GM18520 (cell line): ENCODE results near the gene QSOX2.

Experiments used
- ATAC-seq: cut with Tn5 transposase; IDR thresholded peaks from one replicate; pipeline ENCODE4 v1.9.1; 2021; ENCODE audit not compliant: unreplicated experiment

The QSOX2 gene

DNA sequence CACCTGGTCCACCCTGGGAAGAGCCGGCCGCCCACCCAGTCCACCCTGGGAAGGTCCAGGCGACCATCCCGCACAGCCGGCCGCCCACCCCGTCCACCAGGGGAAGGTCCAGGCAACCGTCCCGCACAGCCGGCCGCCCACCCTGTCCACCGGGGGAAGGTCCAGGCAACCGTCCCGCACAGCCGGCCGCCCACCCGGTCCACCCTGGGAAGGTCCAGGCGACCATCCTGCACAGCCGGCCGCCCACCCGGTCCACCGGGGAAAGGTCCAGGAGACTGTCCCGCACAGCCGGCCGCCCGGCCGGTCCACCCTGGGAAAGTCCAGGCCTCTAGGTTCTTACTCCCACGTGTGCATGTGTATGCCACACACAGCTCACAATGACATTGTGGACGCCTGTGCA is 6.7 kb upstream of the QSOX2 start:
- ATAC-seq, result no peak

DNA sequence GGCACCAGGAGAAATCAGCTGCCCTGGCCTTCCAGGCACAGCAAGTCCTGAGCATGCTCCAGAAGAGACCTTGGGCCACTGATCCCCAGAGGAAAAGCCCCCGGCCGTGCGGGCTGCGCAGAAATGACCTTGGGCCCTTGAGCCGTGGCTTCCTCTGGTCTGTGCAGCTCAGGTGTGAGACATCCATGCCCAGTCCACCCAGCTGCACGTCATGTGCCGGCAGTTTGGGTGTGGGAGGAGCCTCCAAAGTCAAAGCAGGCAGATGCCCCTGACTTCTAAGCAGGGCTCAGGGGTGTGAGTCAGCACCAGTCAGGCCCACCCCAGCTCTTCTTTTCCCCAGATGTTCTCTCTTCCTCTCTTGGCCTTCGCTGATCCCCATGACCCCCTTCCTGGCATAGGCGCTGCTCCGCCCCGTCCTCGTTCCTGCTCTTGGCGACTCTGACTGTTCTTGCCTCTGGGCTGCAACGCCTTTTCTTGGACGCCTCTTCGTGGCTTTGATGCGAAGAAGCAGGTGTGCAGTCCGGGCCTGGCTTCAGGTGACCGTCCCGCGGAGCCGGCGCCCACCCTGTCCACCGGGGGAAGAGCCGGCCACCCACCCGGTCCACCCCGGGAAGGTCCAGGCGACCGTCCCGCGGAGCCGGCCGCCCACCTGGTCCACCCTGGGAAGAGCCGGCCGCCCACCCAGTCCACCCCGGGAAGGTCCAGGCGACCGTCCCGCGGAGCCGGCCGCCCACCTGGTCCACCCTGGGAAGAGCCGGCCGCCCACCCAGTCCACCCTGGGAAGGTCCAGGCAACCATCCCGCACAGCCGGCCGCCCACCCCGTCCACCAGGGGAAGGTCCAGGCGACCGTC is 5.9 kb upstream of the QSOX2 start:
- ATAC-seq, result no peak

DNA sequence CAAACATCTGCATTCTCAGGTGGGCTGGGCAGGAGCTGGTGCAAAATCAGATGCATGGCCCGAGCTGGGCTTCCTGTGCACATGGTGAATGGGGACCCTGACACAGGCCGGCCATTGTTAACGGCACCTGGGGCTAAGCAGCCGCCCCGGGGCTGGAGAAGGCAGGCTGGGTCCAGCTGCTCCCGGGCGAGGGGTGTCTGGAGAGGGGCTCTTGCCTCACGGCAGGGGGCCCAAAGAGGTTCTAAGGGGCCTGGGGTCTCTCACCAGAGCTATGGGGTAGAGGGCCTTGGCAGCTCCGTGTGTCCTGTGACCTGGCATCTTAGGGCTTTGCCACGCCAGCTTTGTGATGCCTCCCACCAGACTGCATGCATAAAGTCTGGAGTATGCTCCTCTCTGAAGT is 5.1 kb upstream of the QSOX2 start:
- no peak for ATAC-seq

DNA sequence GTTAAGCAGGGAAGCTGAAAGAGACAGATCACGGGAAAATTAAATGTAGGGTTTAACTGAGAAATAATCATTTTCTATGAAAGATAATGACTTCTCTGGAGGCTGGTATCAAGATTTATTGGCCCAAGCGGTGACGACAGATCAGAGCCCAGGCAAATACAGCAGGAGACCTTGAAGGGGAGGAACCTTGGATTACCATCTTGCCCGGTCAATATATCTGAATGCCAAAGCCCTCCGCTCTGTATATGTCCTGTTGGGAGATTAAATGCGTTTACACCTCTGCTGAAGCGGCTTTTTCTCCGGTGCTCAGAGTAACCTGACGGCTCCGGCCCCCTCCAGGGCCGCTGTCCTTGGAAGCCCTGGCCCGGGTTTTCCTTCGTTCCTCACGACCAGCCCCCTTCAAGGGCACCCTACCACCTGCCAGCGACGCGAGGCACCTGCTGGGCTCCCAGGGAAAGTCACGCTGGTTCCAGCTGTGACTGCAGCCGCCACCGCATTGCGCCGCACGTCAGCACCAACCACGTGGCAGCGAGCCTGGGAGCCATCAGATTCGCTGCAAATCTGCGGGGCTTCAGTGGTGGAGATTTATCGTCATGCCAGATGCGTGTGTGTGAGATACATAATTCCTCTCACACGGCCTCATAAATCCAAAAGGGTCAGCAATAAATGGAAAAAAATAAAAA is 4.4 kb upstream of the QSOX2 start:
- ATAC-seq, result no peak

DNA sequence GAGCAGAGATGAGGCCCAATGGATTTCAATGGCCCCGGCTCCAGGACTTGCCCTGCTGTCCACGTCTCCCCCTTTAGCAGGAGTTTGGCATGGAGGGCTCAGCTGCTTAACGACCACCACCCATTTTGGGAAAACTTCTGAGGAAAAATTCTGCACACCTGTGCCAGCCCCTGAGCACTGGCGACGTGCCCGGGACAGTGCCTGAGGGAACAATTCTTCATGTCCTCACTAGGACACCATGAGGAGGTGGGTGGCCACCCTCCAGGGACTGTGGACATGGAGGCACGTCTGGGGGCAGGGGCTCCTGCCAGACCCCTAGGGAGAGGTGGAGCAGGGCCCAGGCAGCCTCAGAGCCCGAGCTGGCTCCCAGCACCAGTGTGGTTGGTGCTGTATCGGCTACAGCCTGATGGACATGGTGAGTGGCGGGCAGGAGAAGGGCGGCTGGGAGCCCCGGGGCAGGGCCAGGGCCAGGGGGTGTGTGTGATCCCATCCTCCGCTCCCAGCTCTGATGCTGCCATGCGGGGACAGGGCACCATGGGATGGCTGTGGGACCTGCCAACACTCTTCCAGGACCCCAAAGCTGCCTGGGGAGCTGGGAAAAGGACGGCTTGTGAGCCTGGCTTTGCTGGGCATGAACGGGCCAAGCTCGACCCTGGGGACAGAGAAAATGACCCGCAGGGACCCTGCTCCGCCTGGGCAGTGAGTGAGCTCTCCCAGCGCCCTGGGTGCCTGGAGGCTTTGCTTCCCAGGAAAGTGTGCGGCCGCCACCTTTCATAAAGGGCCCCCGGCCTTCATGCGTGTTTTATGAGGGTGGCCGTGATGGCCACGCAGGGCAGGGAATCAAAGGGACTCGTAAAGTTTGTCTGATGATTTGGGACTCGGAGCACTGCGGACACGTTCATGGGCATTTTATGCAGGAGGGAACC is 3.6 kb upstream of the QSOX2 start:
- no peak for ATAC-seq

DNA sequence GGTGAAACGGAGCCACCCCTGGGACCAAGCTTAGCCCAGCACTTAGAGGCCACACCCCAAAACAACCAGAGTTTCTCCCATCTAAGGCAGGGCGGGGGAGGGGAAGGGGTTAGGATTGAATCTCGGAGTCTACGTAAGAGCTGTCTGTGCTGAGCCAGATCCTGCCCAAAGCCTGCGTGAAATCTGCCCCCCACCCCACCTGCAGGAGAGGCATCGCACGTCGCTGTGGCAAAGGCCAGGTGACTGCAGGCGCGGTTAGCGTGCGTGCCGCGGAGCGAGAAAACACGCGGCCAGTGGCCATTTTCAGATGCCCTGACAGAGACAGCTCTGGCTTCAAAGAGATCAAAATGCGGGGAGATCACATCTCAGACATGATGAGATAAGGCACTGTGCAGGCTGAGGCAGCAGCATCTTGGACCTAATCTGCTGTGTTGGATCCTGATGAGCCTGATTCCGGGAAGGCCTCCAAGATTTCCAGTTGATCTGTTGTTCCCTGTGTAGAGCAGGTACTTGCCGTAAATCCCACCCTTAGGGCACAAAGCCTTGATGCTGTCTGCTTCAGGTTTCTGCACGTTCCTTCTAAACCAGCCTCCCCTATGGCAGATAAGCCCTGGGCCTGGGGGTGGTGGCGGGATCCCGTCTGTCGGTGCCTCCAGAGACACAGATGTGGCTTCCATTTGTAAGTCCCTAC is 2.5 kb upstream of the QSOX2 start:
- ATAC-seq, result no peak

DNA sequence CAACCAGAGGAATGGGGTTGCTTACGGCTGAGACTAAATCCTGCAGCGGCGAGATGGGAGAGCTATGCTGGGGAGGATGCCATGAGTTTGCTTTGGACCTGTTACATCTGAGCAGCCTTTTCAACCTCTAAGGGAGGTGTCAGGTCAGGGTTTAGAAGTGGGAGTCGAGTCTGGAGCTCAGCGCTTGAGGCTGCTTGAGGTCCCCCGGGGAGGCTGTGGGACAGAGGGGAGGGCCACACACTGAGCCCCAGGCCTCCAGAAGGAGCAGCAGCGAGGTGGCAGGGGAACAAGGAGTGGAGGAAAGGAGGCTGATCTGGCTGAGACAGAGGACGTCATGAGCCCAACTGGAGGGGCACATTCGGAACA is 1.9 kb upstream of the QSOX2 start:
- no peak for ATAC-seq

DNA sequence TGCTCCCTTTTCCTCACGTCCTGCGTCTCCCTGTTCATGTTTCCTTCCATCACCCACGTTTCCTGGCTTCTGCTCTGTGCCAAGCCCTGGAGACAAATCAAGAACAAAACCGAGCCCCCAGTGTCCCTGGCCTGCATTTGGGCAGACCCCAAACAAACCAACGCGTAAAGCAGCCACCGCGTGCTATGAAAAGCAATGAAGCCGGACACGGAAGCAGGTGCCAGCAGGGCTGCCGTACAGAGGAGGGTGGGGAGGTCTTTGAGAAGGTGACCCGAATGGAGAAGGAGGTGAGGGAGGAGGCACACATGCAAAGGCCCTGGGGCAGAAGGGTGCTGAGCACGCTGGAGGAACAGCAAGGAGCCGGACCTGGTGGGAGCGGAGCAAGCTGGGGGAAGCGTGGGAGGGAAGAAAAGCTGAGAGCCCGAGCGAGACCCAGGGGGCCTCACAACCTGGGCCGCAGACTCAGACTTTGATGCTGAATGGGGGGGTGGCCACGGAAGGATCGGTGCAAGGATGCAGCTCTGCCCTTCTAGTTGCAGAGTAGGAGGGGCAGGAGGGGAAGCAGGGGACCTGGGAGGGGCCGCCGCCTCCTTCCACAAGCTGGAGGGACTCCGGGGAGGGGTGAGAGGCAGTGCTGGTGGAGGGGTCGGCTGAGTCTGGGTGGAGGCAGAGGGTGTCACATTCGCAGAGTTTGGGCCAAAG is 1.4 kb upstream of the QSOX2 start:
- ATAC-seq, result no peak

DNA sequence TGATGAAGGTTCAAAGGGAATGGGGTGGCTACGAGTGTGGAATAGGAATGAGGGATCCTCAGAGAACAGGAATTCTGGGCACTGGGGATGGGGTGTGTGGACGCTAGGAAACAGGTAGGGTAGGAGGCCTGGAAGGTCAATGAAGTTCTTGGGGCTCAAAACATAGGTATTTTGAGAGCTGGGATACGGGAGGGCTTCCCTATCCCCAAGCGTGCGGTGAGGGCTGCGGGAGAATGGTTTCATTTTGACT is 718 bp downstream of the QSOX2 start:
- no peak for ATAC-seq

DNA sequence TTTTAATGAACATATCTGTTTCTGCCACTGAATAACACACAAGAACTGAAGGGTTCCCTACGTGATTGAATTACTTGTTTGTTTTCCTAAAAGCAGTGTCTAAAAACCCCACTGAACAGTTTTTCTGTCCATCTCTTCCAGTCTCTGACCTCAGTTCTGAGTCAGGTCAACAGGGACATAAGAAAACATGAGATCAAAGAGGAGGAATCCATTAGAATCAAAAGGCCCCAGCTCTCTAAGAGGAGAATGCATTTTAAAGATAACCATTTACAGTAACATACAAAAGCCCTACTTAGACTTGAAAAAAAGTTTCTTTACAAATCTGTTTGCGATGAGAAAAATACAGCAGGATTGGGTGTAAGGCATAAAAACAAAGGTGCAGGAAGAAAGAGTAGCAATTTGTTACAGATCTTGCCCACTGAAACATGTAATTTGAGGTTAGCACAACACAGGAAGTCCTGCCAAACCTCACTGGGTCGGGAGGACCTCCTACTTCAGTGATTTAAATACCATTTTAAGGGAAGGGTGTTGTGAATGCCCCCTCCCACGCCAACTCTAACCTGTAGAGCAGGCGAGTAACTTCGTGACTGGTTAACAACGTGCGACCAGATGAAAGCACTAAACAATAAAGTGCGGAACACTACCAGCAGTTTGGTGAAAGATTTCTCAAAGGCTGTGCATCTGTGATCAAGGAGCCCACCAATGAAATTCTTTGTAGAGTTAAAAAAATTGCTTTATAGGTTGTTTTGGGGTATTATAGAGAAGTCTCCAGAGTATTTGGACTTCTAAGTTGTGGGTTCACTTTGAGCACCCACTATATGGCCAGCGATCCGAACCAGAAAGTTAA is 1.3 kb downstream of the QSOX2 start:
- no peak for ATAC-seq

DNA sequence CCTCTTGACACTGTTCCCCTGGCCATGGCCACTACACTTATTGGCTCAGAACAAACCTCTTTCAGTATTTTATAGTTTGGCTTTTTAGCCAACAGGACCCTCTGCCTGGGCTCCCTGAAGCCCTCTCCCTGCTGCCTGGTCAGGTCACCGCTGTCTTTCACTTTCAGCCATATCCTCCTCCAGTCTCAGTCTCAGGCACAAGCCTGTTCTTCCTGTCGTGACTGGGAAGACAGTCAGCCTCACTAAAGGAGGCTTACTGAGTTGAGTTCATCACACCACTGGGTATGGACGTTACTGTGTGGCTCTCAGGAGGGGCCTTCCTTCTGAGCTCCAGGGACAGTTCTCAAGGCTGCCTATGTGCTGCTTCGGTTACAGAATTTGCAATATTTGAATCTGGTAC is 2.0 kb downstream of the QSOX2 start:
- no peak for ATAC-seq

DNA sequence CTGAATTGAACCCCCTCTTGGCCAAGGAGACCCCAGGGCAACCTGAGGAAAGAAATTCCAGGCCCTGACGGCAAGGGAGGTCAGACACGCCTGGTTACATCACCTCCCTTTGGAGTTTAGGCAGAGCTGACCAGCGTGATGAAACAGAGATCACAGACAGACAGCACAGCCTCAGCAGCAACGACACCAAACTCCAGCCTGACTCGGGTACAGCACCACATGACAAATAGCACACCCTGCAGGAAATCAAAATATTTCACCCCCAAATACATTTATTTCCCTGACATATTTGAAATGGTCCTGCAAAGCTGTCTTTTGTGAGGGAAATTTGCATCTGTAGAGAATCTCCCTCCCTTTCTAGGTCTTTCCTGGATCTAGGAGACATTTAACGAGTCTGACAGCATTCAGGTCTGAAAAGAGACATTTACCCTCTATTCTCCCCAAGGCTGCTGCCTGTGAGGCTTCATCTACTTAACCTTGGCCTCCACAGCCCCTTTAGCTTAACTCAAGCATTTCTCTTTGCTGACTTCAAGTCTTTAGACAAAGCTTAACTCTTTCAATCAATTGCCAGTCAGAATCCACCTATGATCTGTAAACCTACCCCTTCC is 2.6 kb downstream of the QSOX2 start:
- no peak for ATAC-seq

DNA sequence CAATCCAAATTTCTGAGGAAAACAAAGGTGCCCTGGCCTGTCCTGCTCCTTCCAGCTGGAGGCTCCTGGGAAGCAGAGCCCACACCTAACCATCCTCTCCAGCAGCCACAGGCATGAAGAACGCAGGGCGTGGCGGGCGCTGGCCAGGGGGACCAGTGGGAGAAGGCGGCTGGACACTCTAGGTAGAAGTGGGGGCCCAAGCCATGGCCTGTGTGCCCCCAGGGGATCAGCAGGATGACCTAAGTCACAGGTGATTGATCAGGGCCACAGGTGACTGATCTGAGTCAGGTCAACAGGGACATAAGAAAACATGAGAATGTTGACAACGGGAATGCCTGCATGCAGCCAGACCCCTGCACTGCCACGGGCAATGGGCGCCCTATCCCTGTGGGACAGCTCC is 3.4 kb downstream of the QSOX2 start:
- ATAC-seq, result no peak

DNA sequence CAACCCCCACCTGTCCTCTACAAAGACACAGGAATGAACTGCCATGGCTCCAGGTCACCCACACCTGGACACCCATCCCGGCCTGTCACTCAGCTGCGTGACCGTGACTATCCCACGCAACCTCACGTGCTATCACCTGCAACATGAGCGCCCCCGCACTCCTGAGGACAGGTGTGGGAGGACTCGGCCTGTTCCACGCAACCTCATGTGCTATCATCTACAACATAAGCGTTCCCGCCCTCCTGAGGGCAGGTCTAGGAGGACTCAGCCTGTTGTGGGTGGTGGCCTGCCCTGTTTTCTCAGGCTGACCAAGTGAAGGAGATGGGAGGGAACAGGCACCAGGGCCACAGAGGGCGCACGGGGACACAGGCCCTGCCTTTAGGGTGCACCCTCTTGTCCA is 4.1 kb downstream of the QSOX2 start:
- ATAC-seq, result no peak

DNA sequence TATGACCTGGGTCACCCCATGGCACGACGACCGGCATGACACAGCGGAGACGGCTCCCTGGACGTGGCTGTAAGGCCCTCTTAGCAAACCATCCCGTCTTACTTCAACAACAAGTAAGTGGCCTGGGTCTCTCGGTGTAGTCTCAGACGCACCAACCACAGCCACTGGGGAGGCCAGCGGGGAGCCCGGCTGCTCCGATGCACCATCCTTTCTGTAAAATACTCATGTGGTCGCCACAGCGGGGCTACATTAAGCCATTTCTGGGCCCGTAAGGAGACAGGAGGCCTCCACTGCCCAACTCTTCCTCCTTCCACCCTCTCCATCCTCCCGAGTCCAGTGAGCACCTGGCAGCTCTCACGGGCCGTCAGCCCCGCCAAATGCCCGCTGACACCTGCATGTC is 4.7 kb downstream of the QSOX2 start:
- no peak for ATAC-seq

DNA sequence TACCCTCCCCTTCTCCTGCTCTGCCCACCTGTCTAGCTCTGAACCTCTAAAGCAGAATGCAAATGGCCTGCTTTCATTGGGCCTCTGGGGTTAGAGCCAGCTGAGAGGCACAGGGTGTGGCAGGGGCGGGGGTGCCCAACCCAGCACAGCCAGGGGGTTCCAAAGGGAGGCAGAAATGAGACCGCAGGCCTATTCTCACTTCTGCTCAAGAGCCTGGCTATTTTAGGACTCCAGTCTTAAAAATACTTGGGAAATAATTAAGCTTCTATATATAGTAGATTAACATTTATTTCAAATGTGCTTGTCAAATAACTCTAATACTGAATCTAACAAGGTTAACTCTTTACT is 5.7 kb downstream of the QSOX2 start:
- no peak for ATAC-seq

DNA sequence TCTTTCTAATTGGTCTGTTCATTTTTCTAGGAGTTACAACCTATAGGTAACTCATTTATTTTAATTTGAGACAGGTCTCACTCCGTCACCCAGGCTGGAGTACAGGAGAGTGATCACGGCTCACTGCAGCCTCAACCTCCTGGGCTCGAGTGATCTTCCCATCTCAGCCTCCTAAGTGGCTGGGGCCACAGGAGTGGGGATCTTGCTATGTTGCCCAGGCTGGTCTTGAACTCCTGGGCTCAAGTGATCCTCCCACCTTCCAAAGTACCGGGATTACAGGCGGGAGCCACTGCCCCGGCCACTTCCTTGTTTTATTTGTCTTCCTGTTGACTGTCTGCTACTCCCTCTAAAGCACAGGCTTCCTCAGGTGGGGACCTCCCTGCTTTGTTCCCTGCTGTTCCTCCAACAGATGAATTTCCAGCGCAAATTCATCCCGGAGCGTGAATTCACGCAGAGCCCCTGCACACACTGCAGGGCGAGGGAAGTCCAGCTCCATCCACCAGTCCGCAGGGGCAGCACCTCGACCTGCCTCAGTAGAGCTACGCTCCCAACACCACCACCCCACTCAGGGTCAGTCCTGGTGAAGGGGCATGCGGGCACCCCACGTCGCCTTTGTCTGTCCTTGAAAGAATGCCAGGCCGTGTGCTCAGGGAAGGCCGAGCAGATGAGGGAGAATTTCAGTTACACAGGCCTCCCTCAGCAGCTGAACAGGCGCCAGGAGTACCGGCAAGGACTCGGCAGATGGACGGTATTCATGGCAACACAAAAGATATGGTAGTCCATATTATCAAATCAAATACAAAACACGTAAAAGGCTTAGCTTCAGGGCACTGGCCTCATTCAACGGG is 6.3 kb downstream of the QSOX2 start:
- no peak for ATAC-seq

DNA sequence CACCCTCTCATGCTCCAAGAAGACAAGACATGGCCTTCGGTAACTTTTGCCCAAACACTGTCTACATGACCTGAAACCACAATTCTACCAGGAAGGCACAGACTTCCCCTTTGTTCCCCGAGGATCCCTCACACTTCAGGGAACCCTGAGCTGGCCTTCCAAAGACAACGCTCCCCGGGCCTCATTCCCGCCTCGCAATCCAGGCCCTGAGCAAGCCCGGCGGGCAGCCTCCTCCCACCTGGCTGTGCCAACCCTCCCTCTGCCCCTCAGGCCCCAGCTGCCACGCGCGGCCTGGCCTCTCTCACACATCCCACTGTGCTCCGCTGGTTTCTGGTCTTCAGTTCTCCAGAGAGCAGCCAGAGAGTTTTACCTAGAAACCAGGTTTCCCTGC is 7.3 kb downstream of the QSOX2 start:
- no peak for ATAC-seq
